SK-N-SH (cell line): ENCODE data around the gene FASTKD3.

Source experiments
- FOSL2 ChIP-seq: IDR thresholded peaks from 2 replicates; pipeline ENCODE4 v1.4.0; 2012; ENCODE audit warnings: low read depth, mild to moderate bottlenecking, moderate library complexity, borderline replicate concordance
- FOXM1 ChIP-seq: IDR thresholded peaks from 2 replicates; pipeline ENCODE4 v1.4.0; 2012; ENCODE audit warnings: low read depth, mild to moderate bottlenecking
- JUND ChIP-seq: IDR thresholded peaks from 2 replicates; pipeline ENCODE4 v1.4.0; 2012
- POLR2AphosphoS5 ChIP-seq: IDR thresholded peaks from 2 replicates; pipeline ENCODE4 v1.6.1; 2012; ENCODE audit warnings: low read depth, low read length
- TF ChIP-seq, protein P1 (sequence below): IDR thresholded peaks from 2 replicates; pipeline ENCODE4 v1.4.0; 2012; ENCODE audit warnings: low read depth
- TF ChIP-seq, protein P2 (sequence below): fragments of 200-600 bp; sonication (generic); IDR thresholded peaks from 2 replicates; pipeline ENCODE4 v1.6.1; 2017; ENCODE audit warnings: antibody characterized with exemption, mild to moderate bottlenecking, moderate library complexity

DNA sequence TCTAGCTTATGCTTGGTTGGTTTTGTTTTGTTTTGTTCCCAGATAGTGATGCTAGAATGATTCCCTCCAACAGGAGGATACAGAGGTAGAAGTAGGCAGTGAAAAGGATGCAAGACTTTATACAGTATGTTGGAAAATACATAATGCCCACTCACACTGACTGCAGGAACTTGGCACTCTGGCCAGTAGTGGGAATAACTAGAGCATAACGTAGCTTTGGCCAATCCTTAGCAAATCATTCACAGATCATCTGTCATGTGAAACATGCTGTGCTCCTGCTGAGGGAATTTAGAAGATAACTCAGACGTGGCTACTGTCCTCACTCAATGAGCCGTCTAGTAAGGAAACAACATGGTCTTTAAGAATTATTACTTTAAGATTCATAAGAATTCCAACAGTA is 31.4 kb downstream of the FASTKD3 start:
- TF ChIP-seq POLR2AphosphoS5 (no peak), FOXM1 (no peak), JUND (no peak), FOSL2 (no peak)
- TF ChIP-seq, protein P1, sequence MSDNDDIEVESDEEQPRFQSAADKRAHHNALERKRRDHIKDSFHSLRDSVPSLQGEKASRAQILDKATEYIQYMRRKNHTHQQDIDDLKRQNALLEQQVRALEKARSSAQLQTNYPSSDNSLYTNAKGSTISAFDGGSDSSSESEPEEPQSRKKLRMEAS: no peak
- TF ChIP-seq, protein P2, sequence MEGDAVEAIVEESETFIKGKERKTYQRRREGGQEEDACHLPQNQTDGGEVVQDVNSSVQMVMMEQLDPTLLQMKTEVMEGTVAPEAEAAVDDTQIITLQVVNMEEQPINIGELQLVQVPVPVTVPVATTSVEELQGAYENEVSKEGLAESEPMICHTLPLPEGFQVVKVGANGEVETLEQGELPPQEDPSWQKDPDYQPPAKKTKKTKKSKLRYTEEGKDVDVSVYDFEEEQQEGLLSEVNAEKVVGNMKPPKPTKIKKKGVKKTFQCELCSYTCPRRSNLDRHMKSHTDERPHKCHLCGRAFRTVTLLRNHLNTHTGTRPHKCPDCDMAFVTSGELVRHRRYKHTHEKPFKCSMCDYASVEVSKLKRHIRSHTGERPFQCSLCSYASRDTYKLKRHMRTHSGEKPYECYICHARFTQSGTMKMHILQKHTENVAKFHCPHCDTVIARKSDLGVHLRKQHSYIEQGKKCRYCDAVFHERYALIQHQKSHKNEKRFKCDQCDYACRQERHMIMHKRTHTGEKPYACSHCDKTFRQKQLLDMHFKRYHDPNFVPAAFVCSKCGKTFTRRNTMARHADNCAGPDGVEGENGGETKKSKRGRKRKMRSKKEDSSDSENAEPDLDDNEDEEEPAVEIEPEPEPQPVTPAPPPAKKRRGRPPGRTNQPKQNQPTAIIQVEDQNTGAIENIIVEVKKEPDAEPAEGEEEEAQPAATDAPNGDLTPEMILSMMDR: no peak
